WTC11 (cell line): ENCODE measurements around the gene TSPAN9.

Experiments used
- E2F4 ChIP-seq: sonication (generic); formaldehyde crosslinking; IDR thresholded peaks from 2 replicates; pipeline ENCODE4 v1.8.1; 2022; ENCODE audit warnings: low read depth, mild to moderate bottlenecking, moderate library complexity, missing genetic modification reagents, borderline replicate concordance
- ERG ChIP-seq: fragments of 250-450 bp; sonication (Bioruptor Pico); IDR thresholded peaks from 2 replicates; pipeline ENCODE4 v1.8.0; 2021; ENCODE audit warnings: mild to moderate bottlenecking
- ETV6 ChIP-seq: sonication (generic); formaldehyde crosslinking; IDR thresholded peaks from 2 replicates; pipeline ENCODE4 v1.8.1; 2022; ENCODE audit warnings: mild to moderate bottlenecking, missing genetic modification reagents
- FOXJ3 ChIP-seq: sonication (generic); formaldehyde crosslinking; IDR thresholded peaks from 2 replicates; pipeline ENCODE4 v1.9.0; 2021; ENCODE audit warnings: missing genetic modification reagents, mild to moderate bottlenecking, borderline replicate concordance
- TEAD4 ChIP-seq: sonication (generic); formaldehyde crosslinking; IDR thresholded peaks from 2 replicates; pipeline ENCODE4 v1.8.0; 2022; ENCODE audit warnings: mild to moderate bottlenecking, missing genetic modification reagents
- USF1 ChIP-seq: sonication (generic); formaldehyde crosslinking; IDR thresholded peaks from 2 replicates; pipeline ENCODE4 v1.8.0; 2022; ENCODE audit warnings: mild to moderate bottlenecking, missing genetic modification reagents

- TF ChIP-seq ERG (no peak), E2F4 (no peak), USF1 (no peak), TEAD4 (no peak), FOXJ3 (CRISPR knock-in tag) (no peak), ETV6 (CRISPR knock-in tag) (no peak)
These were observed 107.3 kb downstream of the TSPAN9 start for GRCh38 chr12:3184485-3184884.
